ENCODE results near the gene COL4A3. TPM values are rescaled to one million over a fixed set of nuclear protein-coding genes. Genes with fewer than 3 reads are reported as not detected.

Gene COL4A3
- total RNA-seq, 2 donors from 2014 or later: 2.7 to 8.0 TPM

GRCh38 chr2:227347117-227347516, 182.7 kb downstream of the COL4A3 start:
- Histone ChIP-seq H3K4me3 (no peak overlapping the region), H3K4me1 (no peaks in the 10 kb centered on the region), H3K27ac (no peak overlapping the region), H3K9me3 (no peaks in the 10 kb centered on the region), H3K27me3 (no peaks in the 10 kb centered on the region), H3K36me3 (peaks cover 32% of the 10 kb centered on the region)
- TF ChIP-seq CTCF (IDR thresholded peaks at IDR 0.05): no peak
- DNase-seq (ENCODE audit: low spot score): no peak

- Histone ChIP-seq H3K36me3 (peaks cover 26% of the 10 kb centered on the region), H3K27me3 (no peaks in the 10 kb centered on the region), H3K4me1 (no peaks in the 10 kb centered on the region), H3K27ac (no peak overlapping the region), H3K9me3 (no peaks in the 10 kb centered on the region), H3K4me3 (no peak overlapping the region)
- no peak for DNase-seq (ENCODE audit: low spot score)
- TF ChIP-seq CTCF (IDR thresholded peaks at IDR 0.05): no peak
Observed at GRCh38 chr2:227348324-227348723, 183.9 kb downstream of the COL4A3 start.

- Histone ChIP-seq H3K27ac (no peak overlapping the region), H3K9me3 (no peaks in the 10 kb centered on the region), H3K27me3 (no peaks in the 10 kb centered on the region), H3K4me3 (no peak overlapping the region), H3K36me3 (peaks cover 26% of the 10 kb centered on the region), H3K4me1 (no peaks in the 10 kb centered on the region)
- TF ChIP-seq CTCF (IDR thresholded peaks at IDR 0.05): no peak
- no peak for DNase-seq (ENCODE audit: low spot score)
Observed at GRCh38 chr2:227349989-227350612, 185.7 kb downstream of the COL4A3 start.

- no peaks in the 10 kb centered on the region for H3K9me3 ChIP-seq
- no peaks in the 10 kb centered on the region for H3K27me3 ChIP-seq
- peaks cover 31% of the 10 kb centered on the region for H3K36me3 ChIP-seq
Observed at GRCh38 chr2:227351639-227352038, 187.2 kb downstream of the COL4A3 start.

GRCh38 chr2:227360351-227360750, 195.9 kb downstream of the COL4A3 start:
- H3K4me3 ChIP-seq: no peak overlapping the region
- H3K27me3 ChIP-seq: no peaks in the 10 kb centered on the region
- H3K4me1 ChIP-seq: no peaks in the 10 kb centered on the region
- no peak for DNase-seq (ENCODE audit: low spot score)
- H3K36me3 ChIP-seq: peaks cover 38% of the 10 kb centered on the region
- H3K9me3 ChIP-seq: no peaks in the 10 kb centered on the region
- no peak for TF ChIP-seq CTCF (IDR thresholded peaks at IDR 0.05)
- H3K27ac ChIP-seq: no peak overlapping the region

More at GRCh38 chr2:227351639-227352038, 187.2 kb downstream of the COL4A3 start:
- DNase-seq (ENCODE audit: low spot score): no peak
- Histone ChIP-seq H3K27ac (no peak overlapping the region), H3K4me3 (no peak overlapping the region), H3K4me1 (no peaks in the 10 kb centered on the region)
- TF ChIP-seq CTCF (IDR thresholded peaks at IDR 0.05): no peak

GRCh38 chr2:227363756-227364155, 199.3 kb downstream of the COL4A3 start:
- Histone ChIP-seq H3K4me3 (no peak overlapping the region), H3K36me3 (peaks cover 7% of the 10 kb centered on the region), H3K27ac (no peak overlapping the region), H3K27me3 (no peaks in the 10 kb centered on the region), H3K4me1 (no peaks in the 10 kb centered on the region), H3K9me3 (no peaks in the 10 kb centered on the region)
- DNase-seq (ENCODE audit: low spot score): no peak
- TF ChIP-seq CTCF (IDR thresholded peaks at IDR 0.05): no peak
